ENCODE measurements around the gene GAS5.
"Not testable (repeated sequence)": the region's sequence is repeated elsewhere in the genome, so short reads cannot be mapped to it uniquely, and the experiment has no call there.

Gene GAS5

DNA sequence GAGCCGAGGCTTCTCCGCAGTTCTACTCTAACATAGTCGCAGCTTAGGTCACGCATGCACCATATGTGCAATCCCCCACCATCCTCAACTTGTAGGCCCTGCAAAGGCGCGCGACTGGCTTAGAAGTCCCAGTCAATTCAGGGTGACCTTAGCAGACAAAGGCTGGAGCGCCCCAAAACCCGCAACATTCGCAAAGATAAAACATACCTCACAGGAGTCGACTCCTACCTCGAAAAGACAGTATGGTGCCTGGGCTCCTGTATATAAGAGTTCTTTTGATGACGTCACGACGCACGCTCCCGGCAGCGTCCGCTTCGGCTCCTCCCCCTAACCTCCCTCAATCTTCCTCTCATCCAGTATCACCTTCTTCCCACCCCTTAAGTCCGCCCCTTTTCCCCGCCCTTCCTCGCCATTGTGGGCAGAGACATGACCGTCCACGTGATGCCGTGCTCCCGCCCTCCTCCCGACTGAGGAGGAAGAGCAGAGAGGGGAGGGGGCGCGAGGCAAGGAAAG is at the start of gene GAS5:
TSS of gene GAS5 (minus strand) at position 237 of the 513 bp plus-strand sequence.
- DNase-seq (ENCODE audit: low read depth) = peak; percentile 99

DNA sequence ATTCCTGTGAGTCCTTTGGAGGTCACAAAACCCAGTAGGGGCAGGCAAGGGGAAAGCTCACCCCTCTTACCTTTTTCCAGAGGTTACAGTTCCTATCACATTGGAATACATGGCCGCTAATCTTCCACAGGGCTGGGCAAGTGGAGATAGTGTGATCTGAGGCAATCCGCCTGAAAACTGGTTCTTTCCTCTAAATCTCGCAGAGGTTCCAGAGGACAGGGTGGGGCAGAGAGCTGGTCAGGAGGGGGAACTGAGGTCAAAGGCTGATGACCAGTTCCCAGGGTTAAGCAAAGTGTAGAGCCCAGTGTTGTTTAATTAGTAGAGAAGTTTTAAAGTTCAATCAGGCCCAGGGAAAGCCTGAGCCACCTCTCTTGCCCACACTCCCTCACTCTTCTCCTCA is 49.4 kb upstream of the GAS5 start, which contains the start of gene SERPINC1:
TSS of gene SERPINC1 (minus strand) at position 179 of the 400 bp plus-strand sequence. CDS start at position 111, 68 bp downstream.
- DNase-seq (ENCODE audit: low read depth) = no peak

DNA sequence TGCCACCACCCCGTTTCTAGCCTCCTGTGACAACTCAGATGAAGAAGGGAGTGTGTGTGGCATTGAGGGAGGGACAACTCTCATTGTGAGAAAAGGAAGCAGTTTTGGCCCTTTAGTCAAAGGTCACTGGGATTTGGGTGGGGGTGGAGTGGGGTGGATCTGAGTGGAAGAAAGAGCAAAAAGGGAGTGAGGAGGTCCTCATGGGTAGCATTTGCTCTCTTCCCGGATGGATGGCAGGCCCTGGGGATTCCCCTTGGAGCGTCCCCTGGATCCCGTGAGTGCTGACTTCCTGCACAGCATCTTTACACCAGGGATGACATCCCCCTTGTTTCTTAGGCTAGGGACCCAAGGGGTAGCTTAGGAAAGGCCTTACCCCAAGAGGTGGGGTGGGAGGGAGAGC is 48.9 kb upstream of the GAS5 start:
- DNase-seq (ENCODE audit: low read depth) = no peak

DNA sequence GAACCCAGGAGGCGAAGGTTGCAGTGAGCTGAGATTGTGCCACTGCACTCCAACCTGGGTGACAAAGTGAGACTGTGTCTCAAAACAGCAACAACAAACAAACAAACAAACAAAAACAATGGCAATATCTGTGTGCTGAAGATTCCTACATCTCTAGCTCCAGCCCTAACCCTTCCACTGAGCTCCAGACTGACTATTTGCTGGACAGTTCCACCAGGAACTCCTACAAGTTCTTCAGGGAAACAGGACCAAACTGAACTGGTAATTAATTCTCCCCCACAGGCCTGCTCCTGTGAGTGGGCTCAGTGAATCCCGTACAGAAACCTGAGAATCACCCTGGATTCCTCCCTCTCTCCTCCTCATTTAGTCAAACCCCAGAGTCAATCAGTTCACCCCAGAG is 47.8 kb upstream of the GAS5 start:
- no peak for DNase-seq (ENCODE audit: low read depth)

DNA sequence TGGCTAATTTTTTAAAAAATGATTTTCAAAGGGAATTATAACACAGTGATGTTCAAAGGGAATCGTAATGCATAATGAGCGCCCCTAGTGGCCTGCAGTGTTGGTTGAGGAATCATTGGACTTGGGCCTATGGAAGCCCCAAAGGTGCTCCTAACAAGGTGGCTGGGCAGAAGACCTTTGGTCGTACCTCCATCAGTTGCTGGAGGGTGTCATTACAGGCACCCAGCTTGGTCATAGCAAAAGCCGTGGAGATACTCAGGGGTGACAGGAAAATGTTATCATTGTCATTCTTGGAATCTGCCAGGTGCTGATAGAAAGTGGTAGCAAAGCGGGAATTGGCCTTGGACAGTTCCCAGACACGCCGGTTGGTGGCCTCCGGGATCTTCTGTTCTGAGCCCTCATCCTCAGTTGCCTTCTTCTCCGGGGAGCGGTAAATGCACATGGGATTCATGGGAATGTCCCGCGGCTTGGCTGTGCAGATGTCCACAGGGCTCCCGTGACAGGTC is 46.6 kb upstream of the GAS5 start:
- DNase-seq (ENCODE audit: low read depth) = no peak

DNA sequence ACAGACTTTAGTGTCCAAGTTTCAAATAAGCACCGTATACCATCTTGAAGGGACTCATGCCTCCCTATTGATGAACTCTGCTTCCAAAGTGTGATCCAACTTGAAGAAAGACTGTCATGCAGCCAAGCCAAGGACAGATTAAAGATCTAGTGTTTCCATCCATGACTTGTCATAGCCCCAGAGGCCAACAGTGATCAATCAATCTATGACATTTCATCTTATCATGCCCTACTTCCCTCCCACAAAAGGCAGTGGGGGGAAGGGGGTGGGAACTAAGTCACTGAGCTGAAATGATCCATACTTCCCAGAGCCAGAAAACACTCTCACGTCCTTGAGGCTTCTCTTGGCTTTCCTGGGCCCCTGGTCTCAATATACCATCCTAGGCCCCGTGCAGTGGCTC is 45.3 kb upstream of the GAS5 start:
- no peak for DNase-seq (ENCODE audit: low read depth)

DNA sequence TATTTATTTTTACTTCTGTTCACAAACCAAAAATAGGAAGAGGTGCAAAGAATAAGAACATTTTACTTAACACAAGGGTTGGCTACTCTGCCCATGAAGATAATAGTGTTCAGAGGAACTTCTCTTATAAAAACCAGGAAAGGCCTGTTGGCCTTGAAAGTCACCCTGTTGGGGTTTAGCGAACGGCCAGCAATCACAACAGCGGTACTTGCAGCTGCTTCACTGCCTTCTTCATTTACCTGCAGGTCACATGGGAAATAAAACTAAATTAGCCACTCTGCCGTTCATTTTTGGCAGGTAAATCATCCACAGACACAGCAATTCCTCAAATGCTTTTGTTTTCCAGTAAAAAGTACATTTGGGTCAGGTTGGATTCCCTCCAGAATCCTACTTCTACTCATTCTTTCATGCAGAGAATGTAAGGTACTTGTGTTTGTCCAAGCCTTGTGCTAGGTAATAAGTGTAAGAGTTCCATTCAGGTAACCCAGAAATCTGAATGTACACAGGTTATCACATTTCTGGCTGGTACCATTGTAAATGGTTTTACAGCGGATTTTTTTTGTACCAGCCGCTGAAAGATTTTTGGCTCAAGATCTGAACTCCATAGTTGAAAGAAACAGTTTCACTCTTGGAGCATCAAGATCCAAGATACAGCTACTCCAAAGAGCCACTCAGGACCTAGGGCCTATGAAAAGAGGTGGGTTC is 36.2 kb upstream of the GAS5 start:
- DNase-seq (ENCODE audit: low read depth) = no peak

DNA sequence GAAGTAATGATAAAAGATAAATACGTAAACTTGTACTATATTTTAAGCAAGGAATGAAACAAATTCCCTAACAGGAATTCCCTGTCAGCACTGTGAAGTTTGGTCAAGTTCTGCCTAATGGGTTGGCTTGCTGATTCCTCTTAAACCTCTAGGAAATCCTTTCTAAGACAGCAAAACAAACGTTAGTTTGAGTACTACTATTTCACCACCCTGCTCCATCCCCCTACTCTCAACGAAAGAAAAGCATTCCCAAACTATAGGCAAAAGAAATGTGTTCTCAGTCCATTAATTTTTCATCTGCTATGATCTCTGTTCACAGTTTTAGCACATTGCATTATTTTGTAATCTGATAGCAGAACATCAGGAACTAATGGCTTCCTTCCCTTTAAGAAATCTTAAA is 33.2 kb upstream of the GAS5 start:
- no peak for DNase-seq (ENCODE audit: low read depth)

DNA sequence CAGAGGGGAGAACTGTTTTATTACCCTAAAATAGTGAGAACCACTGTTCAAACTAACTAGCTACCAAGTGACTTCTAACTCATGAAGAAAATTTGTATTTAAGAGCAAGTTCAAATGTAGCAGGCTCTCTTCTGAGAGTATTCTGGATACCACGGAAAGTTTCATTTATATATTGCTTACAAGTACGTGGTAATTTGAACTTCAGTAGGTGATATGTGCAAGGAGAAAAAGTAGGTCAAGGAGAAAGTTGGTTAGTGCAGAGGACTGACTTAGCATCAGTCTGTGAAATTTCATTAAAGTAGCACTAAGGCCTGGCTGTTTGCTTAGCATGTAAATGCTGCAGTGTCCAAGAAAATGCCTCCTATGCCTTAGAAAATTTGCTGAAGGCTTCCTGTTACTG is 32.6 kb upstream of the GAS5 start:
- DNase-seq (ENCODE audit: low read depth) = no peak

DNA sequence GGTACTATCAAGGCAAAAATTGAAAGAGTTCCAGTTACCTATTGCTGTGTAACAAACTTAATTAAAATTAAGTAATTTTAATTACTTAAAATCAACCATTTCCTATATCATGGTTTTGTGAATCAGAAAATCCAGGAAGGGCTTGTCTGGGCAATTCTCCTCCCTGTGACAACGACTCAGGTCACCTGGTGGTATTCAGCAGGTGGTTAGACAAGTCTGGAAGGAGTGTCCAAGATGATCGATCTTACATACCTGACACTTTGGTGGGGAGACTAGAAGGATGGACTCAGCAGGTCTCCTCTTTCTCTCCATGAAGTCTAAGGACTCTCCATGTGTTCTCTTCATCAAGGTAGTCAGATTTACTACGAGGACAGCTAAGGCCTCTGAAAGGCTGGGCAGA is 26.4 kb upstream of the GAS5 start:
- no peak for DNase-seq (ENCODE audit: low read depth)

DNA sequence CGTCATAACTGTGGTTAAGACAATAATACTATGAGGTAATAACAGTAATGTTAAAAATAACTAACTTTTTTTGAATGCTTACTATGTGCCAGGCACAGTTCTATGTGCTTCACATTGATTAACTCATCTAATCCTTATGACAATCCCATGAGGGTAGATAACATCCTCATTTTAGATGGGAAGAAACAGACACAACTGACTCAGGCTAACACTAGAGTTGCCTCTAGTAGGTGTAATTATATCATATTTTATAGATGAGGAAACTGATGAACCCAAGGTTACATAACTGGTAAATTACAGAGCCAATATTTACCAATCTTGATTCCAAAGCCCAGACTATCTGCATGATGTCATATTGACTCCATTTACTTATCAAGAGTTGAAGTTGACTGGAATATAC is 25.8 kb upstream of the GAS5 start:
- DNase-seq (ENCODE audit: low read depth) = no peak

DNA sequence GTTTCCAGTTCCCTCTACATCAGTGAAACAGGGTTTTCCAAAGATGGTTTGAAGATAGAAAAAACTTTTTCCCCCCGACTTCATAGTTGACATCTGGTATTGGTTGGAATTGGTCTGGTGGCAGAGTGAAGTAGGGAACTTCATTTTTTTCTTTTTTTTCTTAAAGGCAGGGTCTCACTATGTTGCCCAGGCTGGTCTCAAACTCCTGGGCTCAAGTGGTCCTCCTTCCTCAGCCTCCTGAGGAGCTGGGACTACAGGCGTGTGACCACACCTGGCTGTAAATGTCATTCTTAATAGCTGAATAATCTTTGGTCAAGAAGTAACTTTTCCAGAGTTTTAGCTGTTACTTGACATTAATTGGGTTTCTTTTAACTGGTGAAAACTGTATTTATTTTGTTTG is 22.1 kb upstream of the GAS5 start:
- no peak for DNase-seq (ENCODE audit: low read depth)

DNA sequence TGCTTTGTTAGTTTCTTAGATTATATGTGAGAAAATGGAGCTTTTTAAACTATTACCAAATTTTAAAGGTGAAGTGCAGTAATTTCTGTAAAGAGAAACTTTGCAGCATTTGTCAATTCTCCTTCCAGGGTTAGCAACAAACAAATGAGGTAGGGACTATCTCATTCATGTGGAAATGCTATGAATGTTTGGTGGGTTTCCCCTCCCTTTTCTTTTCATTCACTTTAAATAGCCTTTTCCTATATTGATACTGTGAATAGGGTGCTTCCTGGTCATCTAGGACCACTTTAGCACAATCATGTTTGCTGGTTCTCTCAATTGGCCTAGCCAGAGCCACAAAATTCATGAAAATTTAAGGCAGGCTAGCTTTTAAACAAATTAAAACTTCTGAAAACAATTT is 21.0 kb upstream of the GAS5 start:
- DNase-seq (ENCODE audit: low read depth) = no peak

DNA sequence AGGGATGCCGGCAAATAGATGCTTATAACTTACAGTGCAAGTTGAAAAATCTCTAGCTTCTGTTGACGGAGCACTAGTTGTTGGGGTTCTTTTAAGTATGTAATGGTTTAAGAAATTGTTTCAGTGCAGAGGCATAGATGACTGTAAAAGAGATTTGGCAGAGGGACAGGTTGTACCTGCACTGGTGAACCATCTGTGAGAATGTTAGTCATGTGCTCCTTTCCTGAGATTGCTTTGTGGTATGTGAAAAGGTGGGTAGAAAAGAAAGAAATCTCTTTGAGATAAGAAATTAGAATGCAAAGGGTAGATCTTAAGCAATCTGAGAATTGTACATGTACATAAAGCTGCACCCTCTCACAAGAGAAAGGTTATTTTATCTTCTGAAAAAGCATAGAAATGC is 19.8 kb upstream of the GAS5 start:
- DNase-seq (ENCODE audit: low read depth) = no peak

DNA sequence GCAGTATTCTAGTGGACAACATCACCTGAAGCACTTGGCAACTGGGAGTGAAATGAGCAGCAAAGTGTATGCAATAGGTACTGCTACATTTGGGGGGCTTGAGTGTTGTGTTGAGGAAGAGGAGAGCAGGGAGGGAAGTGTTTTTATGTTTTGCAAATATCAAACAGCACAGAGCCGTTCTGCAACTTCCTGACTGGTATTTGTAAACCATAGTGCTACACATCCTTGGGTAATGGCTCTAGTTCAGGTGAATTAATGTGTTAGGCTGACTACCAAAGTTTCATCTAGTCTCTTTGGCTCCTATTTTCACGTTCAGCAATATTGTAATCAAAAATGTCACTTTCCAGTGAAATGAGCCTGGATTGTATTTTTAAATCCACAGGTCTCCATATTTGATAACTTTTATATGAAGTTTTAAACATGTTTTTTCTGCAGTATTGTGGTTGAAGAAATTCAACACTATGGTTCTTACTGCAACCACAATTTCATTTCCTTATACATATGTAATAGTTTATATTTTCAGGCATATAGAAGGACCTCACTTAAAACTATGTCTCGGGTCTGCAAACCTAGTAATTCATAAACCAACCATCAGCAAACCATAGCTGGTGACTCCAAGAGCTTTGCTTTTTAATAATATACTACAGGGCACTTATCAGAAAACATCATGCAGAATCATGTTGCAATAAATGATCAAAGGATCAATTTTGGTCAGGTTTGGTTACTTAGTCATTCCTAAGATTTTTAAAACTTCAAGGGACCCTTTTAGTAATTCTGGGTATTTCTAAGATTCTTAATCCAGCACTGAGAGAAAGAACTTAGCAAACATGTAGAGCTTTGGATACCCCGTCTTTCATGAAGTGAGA is 19.2 kb upstream of the GAS5 start:
- no peak for DNase-seq (ENCODE audit: low read depth)

DNA sequence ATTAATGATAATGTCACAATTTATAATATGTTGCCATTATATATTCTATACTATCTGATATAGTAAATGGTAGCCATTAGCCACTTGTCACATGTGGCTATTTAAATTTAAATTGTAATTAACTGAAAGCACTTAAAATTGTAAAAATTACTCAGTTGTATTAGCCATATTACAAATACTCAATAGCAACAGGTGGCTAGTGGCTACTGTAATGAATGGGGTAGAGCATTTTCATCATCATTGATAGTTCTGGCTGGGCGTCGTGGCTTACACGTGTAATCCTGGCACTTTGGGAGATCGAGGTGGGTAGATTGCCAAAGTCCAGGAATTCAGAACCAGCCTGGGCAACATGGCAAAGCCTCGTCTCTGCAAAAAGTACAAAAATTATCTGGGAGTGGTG is 16.9 kb upstream of the GAS5 start:
- DNase-seq (ENCODE audit: low read depth) = no peak

DNA sequence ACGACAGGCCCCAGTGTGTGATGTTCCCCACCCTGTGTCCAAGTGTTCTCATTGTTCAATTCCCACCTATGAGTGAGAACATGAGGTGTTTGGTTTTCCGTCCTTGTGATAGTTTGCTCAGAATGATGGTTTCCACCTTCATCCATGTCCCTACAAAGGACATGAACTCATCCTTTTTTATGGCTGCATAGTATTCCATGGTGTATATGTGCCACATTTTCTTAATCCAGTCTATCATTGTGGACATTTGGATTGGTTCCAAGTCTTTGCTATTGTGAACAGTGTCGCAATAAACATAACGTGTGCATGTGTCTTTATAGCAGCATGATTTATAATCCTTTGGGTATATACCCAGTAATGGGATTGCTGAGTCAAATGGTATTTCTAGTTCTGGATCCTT is 13.3 kb upstream of the GAS5 start:
- not testable (repeated sequence) for DNase-seq (ENCODE audit: low read depth)

DNA sequence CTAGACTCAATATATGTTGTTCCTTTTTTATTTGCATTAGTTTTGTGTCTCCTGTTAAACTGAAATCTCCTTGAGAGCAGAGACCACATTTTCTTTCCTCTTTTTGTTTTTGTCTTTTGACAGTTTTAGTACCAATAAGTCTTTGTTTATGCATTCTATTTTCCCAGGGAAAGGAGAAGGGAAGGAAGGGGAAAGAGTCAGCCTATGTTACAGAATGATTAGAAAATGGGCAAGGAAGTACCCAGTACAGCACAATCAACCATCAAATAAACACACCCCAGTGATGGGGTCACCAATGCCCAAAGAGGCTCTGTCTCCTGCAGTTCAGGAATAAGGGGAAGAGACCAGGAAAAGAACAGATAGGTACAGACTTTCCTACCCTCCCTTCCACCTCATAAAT is 10.5 kb upstream of the GAS5 start:
- no peak for DNase-seq (ENCODE audit: low read depth)

DNA sequence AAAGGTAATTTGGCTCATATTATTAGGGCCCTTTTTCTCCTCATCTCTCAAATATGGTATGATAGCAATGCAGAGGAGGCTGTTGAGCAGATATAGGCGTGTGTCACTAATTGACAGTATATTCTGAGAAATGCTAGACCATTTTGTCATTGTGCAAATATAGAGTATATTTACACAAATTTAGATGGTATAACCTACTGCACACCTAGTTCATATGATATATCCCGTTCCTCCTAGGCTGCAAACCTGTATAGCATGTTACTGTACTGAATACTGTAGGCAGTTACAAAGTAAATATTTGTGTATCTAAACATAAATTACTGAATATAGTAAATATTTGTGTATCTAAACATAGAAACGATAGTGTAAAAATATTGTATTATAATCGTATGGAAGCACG is 8.9 kb upstream of the GAS5 start:
- no peak for DNase-seq (ENCODE audit: low read depth)

DNA sequence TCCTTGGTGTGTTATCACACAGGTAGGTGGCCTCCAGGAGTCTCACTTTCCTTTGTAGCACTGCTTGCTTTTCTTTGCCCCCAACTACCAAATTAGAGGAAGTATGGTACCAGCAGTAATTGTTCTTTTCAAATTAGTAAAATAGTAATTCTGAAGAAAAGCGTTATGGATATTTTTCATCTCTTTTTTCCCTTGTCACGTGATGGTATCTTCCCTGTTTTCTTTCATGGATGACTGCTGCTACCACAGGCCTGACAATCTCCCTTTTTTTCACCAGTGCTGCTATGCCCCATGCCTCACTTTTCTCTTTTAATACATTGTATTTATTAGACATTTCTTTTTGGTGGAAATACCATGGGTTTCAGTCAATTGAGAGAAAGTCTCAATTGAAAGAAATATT is 3.7 kb upstream of the GAS5 start:
- DNase-seq (ENCODE audit: low read depth) = no peak

DNA sequence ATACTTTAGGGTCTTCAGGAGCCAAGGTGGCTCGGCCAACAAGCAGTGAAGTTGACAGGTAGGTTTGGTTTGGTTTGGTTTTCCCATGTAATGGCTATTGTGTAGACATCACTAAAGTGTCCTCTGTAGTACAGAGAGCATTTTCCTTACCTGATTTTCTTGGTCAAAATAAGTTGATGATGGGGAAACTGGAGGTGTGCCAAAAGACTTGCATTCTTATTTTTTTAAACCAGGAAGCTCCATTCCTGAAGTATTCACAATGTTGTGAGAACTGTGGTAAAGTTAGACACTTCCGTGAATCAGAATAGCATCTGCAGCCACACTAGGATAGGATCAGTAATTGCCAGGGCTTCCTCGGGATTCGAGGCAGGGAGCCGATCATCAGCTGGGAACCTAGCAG is 3.3 kb upstream of the GAS5 start:
- DNase-seq (ENCODE audit: low read depth) = no peak

DNA sequence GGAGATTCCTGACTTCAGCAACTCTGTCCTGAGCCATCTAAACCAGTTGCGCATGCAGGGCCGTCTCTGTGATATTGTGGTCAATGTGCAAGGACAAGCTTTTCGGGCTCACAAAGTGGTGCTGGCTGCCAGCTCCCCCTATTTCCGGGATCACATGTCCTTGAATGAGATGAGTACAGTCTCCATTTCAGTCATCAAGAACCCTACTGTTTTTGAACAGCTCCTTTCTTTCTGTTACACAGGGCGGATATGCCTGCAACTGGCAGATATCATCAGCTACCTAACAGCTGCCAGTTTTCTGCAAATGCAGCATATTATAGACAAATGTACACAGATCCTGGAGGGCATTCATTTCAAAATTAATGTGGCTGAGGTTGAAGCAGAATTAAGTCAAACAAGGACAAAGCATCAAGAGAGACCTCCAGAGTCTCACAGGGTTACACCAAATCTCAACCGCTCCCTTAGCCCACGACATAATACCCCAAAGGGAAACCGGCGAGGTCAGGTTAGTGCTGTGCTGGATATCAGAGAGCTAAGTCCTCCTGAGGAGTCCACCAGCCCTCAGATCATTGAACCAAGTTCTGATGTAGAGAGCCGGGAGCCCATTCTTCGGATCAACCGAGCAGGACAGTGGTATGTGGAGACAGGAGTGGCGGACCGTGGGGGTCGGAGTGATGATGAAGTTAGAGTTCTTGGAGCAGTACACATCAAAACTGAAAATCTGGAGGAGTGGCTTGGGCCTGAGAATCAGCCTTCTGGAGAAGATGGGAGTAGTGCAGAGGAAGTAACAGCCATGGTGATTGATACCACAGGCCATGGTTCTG is 2.7 kb upstream of the GAS5 start:
- no peak for DNase-seq (ENCODE audit: low read depth)
